ENCODE measurements around the gene JAK1. TPM values are rescaled to one million over a fixed set of nuclear protein-coding genes. Genes with fewer than 3 reads are reported as not detected.
"Not testable (repeated sequence)": the region's sequence is repeated elsewhere in the genome, so short reads cannot be mapped to it uniquely, and the experiment has no call there.

Gene JAK1
- 115 TPM for polyA plus RNA-seq (2013, experiment 1 of 2; ENCODE audit: insufficient read length)
- 119 TPM for polyA plus RNA-seq (2013, experiment 2 of 2; ENCODE audit: insufficient read length)

DNA sequence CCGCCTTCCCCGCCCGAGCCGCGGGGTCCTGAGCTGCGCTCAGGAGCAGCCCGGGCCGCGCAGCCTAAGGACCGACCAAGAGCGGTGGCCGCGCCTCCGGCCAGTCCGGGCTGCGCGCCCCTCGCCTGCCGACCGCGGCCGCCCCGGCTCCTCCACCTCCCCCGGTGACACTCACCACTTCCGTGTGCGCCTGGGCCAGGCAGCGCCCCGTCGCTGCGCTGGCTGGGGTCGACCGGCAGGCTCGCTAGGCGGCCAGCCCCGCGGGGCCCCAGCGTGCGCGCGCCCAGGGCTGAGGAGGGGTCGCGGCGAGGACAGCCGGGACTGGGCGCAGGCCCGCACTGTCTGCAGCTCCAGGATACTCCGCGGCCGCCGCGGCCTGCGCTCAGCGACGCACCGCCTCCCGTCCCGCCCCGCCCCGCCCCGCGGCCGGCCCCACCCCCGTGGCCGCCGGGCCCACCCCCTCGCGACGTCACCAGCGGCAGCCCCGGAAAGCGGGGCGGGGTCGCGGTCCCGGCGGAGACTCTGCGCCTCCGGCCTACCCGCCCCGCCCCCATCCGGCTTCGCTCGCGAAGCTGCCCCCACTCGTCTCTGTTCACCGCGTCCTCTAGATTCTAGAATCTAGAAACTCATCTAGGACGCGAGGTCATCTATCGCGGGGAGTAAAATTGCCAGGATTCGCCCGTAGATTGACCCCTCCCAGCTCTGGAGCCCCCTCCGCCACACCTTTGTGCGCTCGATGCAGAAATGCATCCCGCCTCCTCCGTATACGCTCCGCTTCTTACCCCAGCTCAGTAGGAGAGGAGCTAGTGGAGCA is at the start of gene JAK1:
TSS of gene JAK1 (minus strand) at position 392 of the 814 bp plus-strand sequence. CDS start 80,285 bp downstream, outside the sequence.
- DNase-seq: peak; percentile 87

- no peak for DNase-seq
Observed at GRCh38 chr1:65014321-65014720, 48.0 kb upstream of the JAK1 start.

- no peak for DNase-seq
Observed at GRCh38 chr1:65011983-65012382, 45.6 kb upstream of the JAK1 start.

DNA sequence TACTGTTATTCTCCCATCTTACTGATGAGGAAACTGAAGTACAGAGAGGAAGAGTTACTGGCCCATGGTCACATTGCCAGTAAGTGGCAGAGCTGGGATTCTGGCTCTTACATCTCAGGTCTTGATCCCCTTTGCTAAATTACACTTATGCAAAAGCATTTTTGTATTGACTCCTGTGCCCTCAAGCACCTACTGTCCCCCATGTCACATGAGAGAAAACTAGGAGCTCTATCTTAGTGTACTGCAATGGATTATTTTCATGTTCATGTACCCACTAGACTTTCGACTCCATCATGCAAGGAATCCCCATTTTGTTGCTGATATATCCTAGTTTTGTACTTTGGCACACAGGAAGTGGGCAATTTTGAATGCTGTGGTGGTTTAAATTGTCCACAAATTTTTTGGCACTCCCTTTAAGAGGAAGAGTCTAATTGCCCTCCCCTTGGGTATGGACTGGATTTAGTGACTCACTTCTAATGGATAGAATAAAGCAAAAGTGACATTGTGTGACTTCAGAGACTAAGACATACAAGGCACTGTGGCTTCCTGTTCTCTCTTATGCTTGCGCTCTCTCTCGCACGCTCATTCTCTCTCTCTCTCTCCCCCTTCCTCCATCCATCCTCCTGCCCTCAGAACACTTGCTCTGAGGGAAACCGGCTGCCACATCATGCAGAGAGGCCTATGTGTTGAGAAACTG is 43.5 kb upstream of the JAK1 start:
- DNase-seq: no peak

GRCh38 chr1:65009176-65009575 is 42.8 kb upstream of the JAK1 start:
- no peak for DNase-seq

GRCh38 chr1:65006806-65007205 is 40.5 kb upstream of the JAK1 start:
- no peak for DNase-seq

GRCh38 chr1:65003316-65003664 is 36.9 kb upstream of the JAK1 start:
- DNase-seq: no peak

DNA sequence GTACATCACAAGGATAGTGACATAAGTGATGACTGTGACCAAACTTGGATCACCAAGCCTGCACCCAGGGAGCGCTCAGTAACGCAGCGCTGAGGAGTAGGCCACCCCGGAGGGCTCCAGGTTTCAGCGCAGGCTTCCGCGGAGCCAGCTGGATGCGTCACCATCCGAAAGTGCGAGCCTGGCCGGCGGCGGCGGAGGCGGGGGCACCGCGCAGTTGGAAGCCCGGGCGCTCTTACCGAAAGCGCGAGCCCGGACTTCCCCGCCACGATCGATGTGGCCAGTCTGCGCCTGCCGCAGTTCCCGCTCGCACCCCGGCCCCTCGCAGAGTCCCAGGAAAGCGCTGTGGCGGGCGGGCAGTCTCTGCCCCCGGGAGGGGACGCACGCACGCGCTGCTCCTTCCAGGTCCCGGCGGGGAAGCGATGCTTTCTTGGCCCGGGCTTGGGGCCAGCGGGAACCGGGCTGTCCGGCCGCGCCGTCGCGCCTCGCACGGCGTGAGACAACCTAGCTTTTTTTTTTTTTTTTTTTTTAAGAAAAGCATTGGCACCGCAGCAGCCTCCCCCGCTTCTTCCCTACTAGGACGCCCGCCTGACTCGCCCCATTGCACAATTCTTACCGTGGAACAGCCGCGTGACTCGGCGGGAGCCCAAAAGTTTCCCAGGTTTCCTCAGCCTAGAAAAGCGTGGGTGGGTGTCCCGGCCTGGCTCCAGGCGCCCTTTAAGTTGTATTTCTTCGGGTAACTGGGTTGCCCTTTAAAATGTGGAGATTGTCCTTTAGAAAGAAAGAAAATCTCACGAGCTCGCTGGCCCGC is 36.4 kb upstream of the JAK1 start:
- peak; percentile 75 for DNase-seq

DNA sequence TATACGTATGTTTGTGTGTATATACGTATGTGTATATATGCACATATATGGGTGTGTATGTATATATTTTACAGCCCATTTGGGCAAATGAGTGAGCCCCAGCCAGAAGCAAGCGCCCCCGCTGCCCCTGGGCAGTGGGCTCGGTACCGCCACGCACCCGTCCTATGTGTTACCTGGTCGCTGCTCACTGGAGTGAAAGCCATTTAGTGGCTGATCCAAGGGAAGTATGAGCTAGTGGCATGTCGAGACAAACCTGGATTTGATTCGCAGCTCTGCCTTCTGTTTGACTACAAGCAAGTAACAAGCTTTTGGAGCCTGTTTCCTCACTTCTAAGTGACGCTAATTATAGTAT is 35.8 kb upstream of the JAK1 start:
- DNase-seq: no peak

DNA sequence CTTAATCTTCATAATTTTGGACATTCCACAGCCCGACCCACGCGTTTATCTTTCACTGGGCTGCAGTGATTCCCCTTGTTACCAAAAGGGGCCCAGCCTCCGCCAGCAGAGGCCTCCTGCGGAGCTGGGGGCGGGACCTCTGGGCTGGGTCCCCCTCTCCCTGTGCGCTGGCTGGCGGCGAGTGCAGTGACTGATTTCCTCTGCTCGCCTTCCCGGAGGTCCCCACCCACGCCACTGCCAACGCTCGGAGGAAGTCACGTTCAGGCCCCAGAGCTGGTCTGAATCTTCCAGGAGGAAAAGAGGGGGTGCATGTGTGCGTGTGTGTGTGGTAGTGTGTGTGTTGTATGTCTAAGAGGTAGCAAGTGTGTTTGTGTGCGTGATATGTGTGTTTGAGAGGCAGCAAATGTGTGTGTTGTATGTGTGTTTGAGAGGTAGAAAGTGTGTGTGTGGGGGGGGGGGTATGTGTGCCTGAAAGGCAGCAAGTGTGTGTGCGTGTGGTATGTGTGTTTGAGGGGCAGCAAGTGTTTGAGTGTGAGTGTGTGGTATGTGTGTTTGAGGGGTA is 35.0 kb upstream of the JAK1 start:
- peak; percentile 78 for DNase-seq

- DNase-seq: not testable (repeated sequence)
Observed at GRCh38 chr1:64998425-64998948, 32.1 kb upstream of the JAK1 start.

GRCh38 chr1:64996541-64997257 is 30.4 kb upstream of the JAK1 start:
- DNase-seq: no peak

DNA sequence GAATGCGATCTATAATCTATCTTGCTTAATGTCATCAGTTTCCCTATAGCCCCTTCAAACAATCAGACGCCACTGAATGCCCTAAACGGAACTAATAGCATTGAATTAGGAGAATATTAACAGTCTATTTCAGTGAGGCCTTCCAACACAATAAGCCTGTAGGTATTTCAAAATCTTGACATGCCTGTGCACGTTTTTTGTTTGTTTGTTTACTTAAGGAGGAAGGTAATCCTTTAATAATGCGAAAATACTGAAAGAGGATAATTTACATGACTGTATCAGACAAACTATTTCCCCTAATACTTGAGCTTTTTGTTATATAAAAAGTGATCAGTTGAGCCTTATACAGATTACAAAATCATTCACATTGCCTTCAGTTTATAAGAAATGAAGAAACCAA is 29.0 kb upstream of the JAK1 start:
- DNase-seq: no peak

DNA sequence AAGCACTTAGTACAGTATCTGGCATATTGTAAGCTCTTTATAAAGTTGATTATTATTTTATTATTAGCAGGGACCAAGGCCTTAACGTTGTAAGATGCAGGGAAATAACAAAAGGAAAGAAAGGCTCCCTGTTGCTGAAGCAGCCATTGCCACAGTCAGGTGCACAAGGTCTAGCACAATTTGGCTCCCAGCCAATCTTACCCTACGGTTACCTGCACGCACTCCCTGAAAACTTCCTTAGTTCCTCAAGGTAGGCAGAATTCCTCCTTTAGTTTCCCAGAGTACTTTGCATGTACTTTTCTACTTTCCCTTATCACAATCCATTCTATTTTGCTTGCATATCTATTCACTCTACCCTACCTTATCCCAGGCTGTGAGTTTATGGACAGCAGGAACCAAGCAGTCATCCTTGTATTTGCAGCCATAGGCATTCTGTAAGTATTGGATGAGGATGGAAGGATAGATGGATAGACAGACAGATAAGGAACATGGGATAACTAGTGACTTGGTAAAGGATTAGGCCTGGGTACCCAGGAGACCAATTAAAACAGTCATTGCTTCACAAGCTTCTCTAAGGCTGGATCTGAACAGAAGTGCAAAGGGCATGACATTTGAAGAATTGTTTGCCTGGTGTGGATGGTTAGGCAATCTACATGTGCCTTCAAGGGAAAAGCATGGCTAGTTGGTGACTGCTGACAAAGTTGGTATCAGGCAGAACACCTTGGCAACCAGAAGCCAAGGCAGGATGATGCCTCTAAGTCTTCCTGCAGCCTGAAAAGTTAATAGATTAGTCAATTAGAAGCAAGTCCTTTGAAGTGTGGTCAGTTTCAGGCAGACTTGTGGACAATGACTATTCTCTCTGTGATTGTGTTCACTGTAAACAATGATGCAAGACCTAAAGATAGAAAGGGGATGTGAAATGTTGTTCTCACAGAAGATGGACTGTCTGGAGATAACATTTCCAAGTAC is 20.8 kb upstream of the JAK1 start:
- DNase-seq: no peak

- no peak for DNase-seq
Observed at GRCh38 chr1:64984737-64985136, 18.4 kb upstream of the JAK1 start.

DNA sequence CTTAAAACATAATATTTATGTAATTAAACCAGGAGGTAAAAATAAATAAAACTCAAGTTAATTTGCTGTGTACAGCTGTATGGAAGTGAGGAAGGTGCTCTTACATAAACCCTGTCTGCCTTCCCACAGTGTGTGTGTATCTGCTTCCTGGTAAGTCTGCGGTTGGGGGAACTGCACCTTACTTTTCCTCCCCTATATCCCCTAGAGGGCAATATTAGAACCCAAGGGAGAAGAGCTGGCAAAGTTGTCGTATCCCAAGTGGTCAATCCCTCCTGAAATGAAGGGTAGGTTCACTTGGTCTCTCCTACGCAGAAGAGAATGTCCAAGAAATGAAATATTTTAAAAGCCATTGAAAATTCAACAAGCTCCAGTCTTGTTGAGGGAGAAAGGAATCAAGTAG is 17.8 kb upstream of the JAK1 start:
- no peak for DNase-seq

DNA sequence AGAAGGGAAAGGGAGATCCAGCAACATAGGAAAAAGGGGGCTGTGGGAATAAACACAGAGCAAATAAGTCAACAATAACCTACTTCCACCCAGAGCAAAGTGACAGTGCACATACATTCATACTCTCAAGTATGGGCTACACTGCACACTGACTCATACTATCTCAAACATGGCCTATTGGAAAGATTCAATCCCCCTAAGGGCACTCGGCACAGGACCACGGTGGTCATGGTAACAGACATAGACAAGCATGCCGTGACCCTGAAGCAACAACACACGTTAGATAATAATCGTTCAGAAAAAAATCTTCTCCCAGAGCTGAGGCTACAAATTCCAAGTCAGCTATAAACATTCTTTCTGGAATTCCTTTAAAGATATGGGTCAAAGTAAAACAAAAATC is 16.8 kb upstream of the JAK1 start:
- DNase-seq: peak; percentile 83

- DNase-seq: no peak
Observed at GRCh38 chr1:64981601-64982533, 15.5 kb upstream of the JAK1 start.

All from fibroblast of skin of scalp (primary cell).